Measurements from ENCODE around the gene GCC1.
"Not testable (repeated sequence)": the region's sequence is repeated elsewhere in the genome, so short reads cannot be mapped to it uniquely, and the experiment has no call there.

The GCC1 gene

DNA sequence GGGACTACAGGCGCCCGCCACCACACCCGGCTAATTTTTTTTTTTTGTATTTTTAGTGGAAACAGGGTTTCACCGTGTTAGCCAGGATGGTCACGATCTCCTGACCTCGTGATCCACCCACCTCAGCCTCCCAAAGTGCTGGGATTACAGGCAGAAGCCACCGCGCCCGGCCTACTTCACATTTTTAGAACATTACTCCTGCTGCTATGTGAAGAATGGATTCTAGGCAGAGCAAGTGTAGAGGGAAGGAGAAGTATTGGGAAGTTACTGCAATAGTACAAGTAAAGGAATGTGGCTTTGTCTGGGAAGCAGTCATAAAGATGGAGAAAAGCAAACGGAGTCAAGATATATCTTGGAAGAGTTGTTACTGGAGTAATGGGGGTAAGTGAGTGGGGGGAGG, 44.9 kb downstream of the GCC1 start:
- not testable (repeated sequence) for DNase-seq (ENCODE audit: low read depth in 2 of 3, low spot score in 1 of 3)

GRCh38 chr7:127539116-127539515, 46.3 kb downstream of the GCC1 start:
- no peak for DNase-seq (ENCODE audit: low read depth in 2 of 3, low spot score in 1 of 3)

- no peak for DNase-seq (ENCODE audit: low read depth in 2 of 3, low spot score in 1 of 3)
Observed at GRCh38 chr7:127536741-127537140, 48.7 kb downstream of the GCC1 start.

DNA sequence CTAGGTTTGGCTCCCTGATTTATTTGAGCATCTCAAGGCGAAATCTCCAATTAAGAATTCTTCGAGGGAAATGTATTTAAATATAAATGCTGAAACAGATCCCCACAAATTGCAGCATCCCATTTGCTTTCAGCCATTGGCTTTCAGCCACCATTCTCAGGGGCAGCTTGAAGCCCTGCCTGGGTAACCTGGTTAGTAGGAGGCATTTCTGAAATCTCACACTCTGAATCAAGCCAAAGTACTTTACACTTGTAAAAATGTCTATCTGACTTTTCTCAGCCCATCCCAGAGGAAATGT, 49.1 kb downstream of the GCC1 start:
- no peak for DNase-seq (ENCODE audit: low read depth in 2 of 3, low spot score in 1 of 3)

DNA sequence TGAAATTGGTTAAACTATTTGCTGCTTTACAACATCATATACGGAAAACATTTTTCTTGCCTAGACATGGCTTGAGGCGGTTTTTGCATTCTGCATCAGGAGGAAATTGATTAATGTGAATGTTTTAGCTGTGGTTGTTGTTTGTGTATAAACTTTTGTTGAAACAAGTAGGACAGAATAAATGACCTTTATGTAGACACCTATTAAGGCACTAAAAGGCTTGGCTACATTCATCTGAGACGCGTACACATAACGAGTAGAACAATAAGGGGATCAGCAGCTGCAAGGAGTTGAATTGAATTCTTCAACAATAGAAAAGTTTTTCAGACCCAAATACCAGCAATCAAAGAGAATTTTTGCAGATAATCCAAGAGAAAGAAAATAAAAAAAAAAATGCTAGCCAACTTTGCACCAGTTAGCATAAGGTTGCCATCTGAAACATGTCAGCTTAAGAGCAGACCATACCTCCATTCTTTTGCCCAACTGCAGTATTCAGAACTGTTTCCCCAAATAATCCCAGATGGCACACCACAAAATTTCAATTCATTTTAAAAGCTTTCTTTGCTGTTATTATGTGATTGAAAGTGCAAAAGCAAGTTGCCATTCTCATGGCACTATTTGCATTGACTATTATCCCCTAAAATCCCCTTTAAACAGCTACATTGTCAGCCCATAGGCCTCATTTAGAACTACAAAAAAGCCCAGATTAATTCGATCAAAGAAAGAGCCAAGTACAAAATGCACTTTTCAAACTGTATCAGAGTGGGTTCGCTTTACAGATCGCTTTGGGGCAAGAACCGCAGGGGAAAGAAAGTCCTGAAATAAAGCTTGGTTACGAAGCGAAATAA, 49.6 kb downstream of the GCC1 start:
- DNase-seq (ENCODE audit: low read depth in 2 of 3, low spot score in 1 of 3) = no peak

DNA sequence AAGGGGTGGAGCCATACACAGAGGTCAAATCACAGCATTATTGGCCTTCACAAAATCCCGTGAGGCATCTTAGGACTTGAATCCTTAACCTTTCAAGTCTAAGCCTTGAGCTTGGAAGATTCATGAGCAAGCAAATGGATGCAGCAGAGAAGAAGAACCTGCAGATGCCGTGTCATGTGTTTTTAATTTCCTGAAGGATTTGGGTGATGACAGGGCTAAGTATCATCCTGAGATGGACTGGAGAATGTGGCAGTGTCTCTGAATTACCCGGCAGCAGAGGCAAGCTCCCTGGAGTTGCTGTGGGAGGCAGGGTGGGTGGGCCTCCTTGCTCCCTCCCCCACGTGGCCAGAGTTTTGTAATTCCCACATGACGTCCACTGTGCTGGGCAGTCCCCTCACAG, 50.8 kb downstream of the GCC1 start:
- DNase-seq (ENCODE audit: low read depth in 2 of 3, low spot score in 1 of 3) = no peak

DNA sequence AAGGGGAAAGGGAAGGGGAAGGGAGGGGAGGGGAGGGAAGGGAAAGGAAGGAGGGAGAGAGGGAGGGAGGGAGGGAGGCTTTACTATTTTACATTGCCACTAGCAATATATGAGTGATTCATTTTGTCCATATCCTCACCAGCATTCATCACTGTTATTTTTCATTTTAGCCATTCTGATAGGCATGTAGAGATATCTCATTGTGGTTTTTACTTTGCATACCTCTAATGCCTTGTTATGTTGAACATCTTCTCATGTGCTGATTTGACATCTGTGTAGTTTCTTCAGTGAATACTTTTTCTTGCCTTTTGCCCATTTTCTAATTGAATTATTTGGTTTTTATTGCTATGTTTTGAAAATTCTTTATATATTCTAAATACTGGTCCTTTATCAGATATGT, 52.7 kb downstream of the GCC1 start:
- no peak for DNase-seq (ENCODE audit: low read depth in 2 of 3, low spot score in 1 of 3)

DNA sequence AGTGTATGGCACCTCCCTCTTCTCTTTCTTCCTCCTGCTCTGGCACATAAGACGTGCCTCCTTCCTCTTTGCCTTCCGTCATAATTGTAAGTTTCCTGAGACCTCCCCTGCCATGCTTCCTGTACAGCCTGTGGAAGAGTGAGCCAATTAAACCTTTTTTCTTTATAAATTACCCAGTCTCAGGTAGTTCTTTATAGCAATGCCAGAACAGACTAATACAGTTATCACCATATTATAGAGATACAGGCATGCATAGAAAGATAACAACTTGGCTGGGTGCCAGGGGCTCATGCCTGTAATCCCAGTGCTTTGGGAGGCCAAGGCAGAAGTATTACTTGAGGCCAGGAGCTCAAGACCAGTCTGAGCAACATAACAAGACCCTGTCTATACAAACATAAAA, 53.2 kb downstream of the GCC1 start:
- DNase-seq (ENCODE audit: low read depth in 2 of 3, low spot score in 1 of 3) = no peak

Measured in stimulated activated CD4-positive, alpha-beta T cell treated with anti-CD3 and anti-CD28 coated beads, Interleukin-12 subunit alpha, Interleukin-12 subunit beta, amount 100 ng/mL, for 48 hours (primary cell).